ENCODE results near the gene EXOC4. TPM values are rescaled to one million over a fixed set of nuclear protein-coding genes. Genes with fewer than 3 reads are reported as not detected.

The EXOC4 gene
- total RNA-seq, 1 experiment from 2014 or later: 75.8 TPM

DNA sequence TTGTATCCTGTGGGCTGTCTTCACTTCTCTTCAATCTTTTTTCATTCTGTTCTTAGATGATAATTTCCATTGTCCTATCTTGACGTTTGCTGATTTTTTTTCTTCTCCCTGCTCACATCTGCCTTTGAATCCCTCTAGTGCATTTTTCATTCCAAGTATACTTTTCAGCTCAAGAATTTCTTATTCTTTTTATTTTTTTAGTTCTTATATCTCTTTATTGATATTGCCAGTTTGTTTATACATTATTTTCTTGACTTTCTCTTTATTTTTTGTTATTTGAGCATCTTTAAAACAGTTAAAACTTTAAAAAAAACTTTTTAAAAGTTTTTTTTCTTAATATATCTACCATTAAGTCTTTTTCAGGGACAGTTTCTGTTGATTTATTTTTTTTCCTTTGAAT lies 100.9 kb downstream of the EXOC4 start:
- Histone ChIP-seq H2AK5ac (ENCODE audit: insufficient read length, low read length) (no peak overlapping the region), H3K9me3 (ENCODE audit: control insufficient read depth, low read depth, low read length) (no peaks in the 10 kb centered on the region), H3K56ac (ENCODE audit: insufficient read length, low read depth, low read length) (no peak overlapping the region), H3K4me1 (ENCODE audit: insufficient read depth, low read length) (peaks cover 9% of the 10 kb centered on the region; the same call in 1 of the 2 replicates), H3K4me2 (ENCODE audit: insufficient read depth, insufficient read length, low read length) (no peak overlapping the region), H4K5ac (ENCODE audit: insufficient read length, low read depth, low read length) (no peak overlapping the region), H3K18ac (ENCODE audit: insufficient read length, low read depth, low read length) (no peak overlapping the region), H3K23ac (ENCODE audit: insufficient read length, low read depth, low read length) (no peak overlapping the region), H3K27me3 (ENCODE audit: insufficient read depth, low read length) (no peaks in the 10 kb centered on the region), H3K27ac (ENCODE audit: insufficient read length, low read depth, low read length) (no peak overlapping the region), H2BK12ac (ENCODE audit: insufficient read length, low read depth, low read length) (no peak overlapping the region), H3K79me1 (ENCODE audit: insufficient read depth, low read depth, low read length, poor library complexity, severe bottlenecking) (no peaks in the 10 kb centered on the region), H4K20me1 (ENCODE audit: control insufficient read depth, insufficient read depth, insufficient read length) (no peaks in the 10 kb centered on the region), H2AFZ (ENCODE audit: low read length) (no peak overlapping the region), H3K79me2 (ENCODE audit: insufficient read depth, low read length) (peaks cover 2% of the 10 kb centered on the region; the same call in 1 of the 2 replicates), H4K8ac (replicated peaks; ENCODE audit: insufficient read length, low read depth, low read length) (no peak overlapping the region), H3T11ph (ENCODE audit: low read length) (no peak overlapping the region), H2BK15ac (ENCODE audit: low read depth, low read length) (no peak overlapping the region), H3K23me2 (ENCODE audit: insufficient read length, low read depth, low read length, poor library complexity, severe bottlenecking) (no peaks in the 10 kb centered on the region), H4K91ac (ENCODE audit: insufficient read length, low read depth, low read length) (no peak overlapping the region), H2BK20ac (ENCODE audit: low read depth, low read length, poor library complexity, severe bottlenecking) (no peak overlapping the region), H3K14ac (ENCODE audit: insufficient read depth, low read length) (no peak overlapping the region), H2BK5ac (ENCODE audit: insufficient read length, low read length) (no peak overlapping the region), H3K9ac (ENCODE audit: extremely low read depth, insufficient read length, low read length) (no peak overlapping the region), H3K4ac (ENCODE audit: low read depth, low read length) (no peak overlapping the region), H2BK120ac (ENCODE audit: low read depth, low read length, poor library complexity, severe bottlenecking) (no peak overlapping the region)
- TF ChIP-seq, protein P1, sequence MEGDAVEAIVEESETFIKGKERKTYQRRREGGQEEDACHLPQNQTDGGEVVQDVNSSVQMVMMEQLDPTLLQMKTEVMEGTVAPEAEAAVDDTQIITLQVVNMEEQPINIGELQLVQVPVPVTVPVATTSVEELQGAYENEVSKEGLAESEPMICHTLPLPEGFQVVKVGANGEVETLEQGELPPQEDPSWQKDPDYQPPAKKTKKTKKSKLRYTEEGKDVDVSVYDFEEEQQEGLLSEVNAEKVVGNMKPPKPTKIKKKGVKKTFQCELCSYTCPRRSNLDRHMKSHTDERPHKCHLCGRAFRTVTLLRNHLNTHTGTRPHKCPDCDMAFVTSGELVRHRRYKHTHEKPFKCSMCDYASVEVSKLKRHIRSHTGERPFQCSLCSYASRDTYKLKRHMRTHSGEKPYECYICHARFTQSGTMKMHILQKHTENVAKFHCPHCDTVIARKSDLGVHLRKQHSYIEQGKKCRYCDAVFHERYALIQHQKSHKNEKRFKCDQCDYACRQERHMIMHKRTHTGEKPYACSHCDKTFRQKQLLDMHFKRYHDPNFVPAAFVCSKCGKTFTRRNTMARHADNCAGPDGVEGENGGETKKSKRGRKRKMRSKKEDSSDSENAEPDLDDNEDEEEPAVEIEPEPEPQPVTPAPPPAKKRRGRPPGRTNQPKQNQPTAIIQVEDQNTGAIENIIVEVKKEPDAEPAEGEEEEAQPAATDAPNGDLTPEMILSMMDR (conservative IDR thresholded peaks at IDR 0.05): no peak
- Mint-ChIP-seq H3K27me3 (ENCODE audit: low read depth) (no peaks in the 10 kb centered on the region), H3K9me3 (peaks cover 20 to 25% of the 10 kb centered on the region in 2 experiments), H3K4me3 (no peak overlapping the region), H3K4me1 (peaks cover 22 to 25% of the 10 kb centered on the region in 2 experiments), H3K27ac (no peak overlapping the region; a peak in 1 of 7 replicates), H3K36me3 (ENCODE audit: insufficient read depth in 1 of 3, low read depth in 3 of 3) (peaks cover 14 to 35% (median 21%) of the 10 kb centered on the region in 3 experiments)
- no peak for DNase-seq
- no CpG with 5 or more reads among the region's 1 CpG for WGBS (ENCODE audit: extremely low coverage, insufficient read length, low lambda C conversion rate)
